NCI-H446 treated with DMSO at 0.1 percent for 48 hours (cell line): ENCODE measurements around the gene AURKB.
"Not testable (repeated sequence)": the region's sequence is repeated elsewhere in the genome, so short reads cannot be mapped to it uniquely, and the experiment has no call there.

ENCODE experiments used
- DNase-seq: peaks from one replicate; lab custom pipeline; 2025; lab: John Stamatoyannopoulos, UW

The AURKB gene

GRCh38 chr17:8224891-8225812 is 14.8 kb upstream of the AURKB start:
- DNase-seq, result no peak

GRCh38 chr17:8223356-8224126 is 13.2 kb upstream of the AURKB start:
- no peak for DNase-seq

- peak; percentile 76 for DNase-seq
Measured at GRCh38 chr17:8222630-8223355, 12.4 kb upstream of the AURKB start.

GRCh38 chr17:8222380-8222629 is 11.9 kb upstream of the AURKB start:
- no peak for DNase-seq

- peak; percentile 84 for DNase-seq
Measured at GRCh38 chr17:8221663-8222379, 11.4 kb upstream of the AURKB start.

GRCh38 chr17:8220783-8221662 is 10.6 kb upstream of the AURKB start:
- peak; percentile 86 for DNase-seq

GRCh38 chr17:8214000-8214399 is 3.6 kb upstream of the AURKB start:
- not testable (repeated sequence) for DNase-seq

GRCh38 chr17:8212312-8213180 is 2.2 kb upstream of the AURKB start:
- no peak for DNase-seq

- no peak for DNase-seq
Measured at GRCh38 chr17:8210761-8211458, 535 bp upstream of the AURKB start.

- DNase-seq, result no peak
Measured at GRCh38 chr17:8206536-8206935, 3.8 kb downstream of the AURKB start.

- no peak for DNase-seq
Measured at GRCh38 chr17:8204761-8205555, 5.4 kb downstream of the AURKB start.

- peak; percentile 90 for DNase-seq
Measured at GRCh38 chr17:8192070-8192815, 18.1 kb downstream of the AURKB start.

- DNase-seq, result no peak
Measured at GRCh38 chr17:8190506-8190905, 19.9 kb downstream of the AURKB start.

GRCh38 chr17:8189711-8190477 is 20.5 kb downstream of the AURKB start, which contains the start of gene BORCS6:
BORCS6 (minus strand) TSS chr17:8190180; CDS start chr17:8190140, 40 bp downstream.
- DNase-seq, result peak; percentile 95

- no peak for DNase-seq
Measured at GRCh38 chr17:8189041-8189710, 21.2 kb downstream of the AURKB start.

- no peak for DNase-seq
Measured at GRCh38 chr17:8188263-8188839, 22.0 kb downstream of the AURKB start.
